Measurements from ENCODE around the gene CAMSAP1. TPM values are rescaled to one million over a fixed set of nuclear protein-coding genes. Genes with fewer than 3 reads are reported as not detected.

Gene CAMSAP1
- total RNA-seq, 1 experiment from 2014 or later: 16.7 TPM

DNA sequence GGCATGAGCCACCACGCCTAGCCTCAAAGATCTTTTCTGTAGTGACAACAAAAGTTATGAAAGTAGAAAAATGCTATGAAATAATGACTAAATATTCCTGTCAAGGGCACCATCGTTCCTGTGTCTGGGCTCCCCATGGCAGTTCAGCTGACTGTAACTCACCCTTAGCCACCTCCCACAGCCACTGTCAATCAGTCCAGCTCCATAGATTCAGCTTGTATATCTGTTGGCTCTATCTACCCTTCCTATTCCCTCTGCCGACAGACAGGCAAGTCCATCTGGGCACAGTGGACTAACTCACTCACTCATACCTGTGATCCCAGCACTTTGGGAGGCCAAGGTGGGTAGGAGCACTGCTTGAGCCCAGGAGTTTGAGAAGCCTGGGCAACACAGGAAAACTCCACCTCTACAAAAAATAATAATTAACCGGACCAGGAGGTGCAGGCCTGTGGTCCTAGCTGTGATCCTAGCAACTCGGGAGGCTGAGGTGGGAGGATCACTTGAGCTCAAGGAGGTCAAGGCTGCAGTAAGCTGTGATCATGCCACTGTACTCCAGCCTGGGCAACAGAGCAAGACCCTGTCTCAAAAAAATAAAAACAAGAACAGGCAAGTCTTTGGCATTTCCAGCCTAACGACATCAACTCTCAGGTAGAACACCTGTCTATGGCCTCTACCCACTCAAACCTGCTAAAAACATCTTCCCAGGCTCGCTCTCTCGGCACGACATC lies 6.2 kb downstream of the CAMSAP1 start:
- DNase-seq: no peak
- ChIA-PET CTCF (no interaction called here), POLR2A (ENCODE audit: unreplicated experiment) (no interaction called here)
- Histone ChIP-seq H3F3A (ENCODE audit: insufficient read depth, low read depth) (peaks cover 12% of the 10 kb centered on the region; the same call in 1 of the 2 replicates), H3K27me3 (ENCODE audit: insufficient read depth, low read depth) (no peaks in the 10 kb centered on the region), H3K27ac (no peak overlapping the region), H3K4me1 (replicated peaks; ENCODE audit: insufficient read depth) (0 out of 2 replicates have a peak, but pooled peaks cover 6% of the 10 kb centered on the region), H3K4me3 (no peak overlapping the region), H3K9me3 (ENCODE audit: insufficient read depth, low read depth) (no peaks in the 10 kb centered on the region), H2AFZ (no peak overlapping the region), H3K4me2 (no peak overlapping the region), H3K79me2 (ENCODE audit: low read depth) (peaks cover 30% of the 10 kb centered on the region), H3K9me2 (ENCODE audit: insufficient read depth) (no peaks in the 10 kb centered on the region), H4K20me1 (ENCODE audit: insufficient read depth) (no peaks in the 10 kb centered on the region), H3K36me3 (ENCODE audit: low read depth) (no peaks in the 10 kb centered on the region)
- BruUV-seq (replicated peaks): no TSS peak
- intact Hi-C loops (cut with micrococcal nuclease; ENCODE audit: unreplicated experiment): no loop called here
- TF ChIP-seq, protein P1, sequence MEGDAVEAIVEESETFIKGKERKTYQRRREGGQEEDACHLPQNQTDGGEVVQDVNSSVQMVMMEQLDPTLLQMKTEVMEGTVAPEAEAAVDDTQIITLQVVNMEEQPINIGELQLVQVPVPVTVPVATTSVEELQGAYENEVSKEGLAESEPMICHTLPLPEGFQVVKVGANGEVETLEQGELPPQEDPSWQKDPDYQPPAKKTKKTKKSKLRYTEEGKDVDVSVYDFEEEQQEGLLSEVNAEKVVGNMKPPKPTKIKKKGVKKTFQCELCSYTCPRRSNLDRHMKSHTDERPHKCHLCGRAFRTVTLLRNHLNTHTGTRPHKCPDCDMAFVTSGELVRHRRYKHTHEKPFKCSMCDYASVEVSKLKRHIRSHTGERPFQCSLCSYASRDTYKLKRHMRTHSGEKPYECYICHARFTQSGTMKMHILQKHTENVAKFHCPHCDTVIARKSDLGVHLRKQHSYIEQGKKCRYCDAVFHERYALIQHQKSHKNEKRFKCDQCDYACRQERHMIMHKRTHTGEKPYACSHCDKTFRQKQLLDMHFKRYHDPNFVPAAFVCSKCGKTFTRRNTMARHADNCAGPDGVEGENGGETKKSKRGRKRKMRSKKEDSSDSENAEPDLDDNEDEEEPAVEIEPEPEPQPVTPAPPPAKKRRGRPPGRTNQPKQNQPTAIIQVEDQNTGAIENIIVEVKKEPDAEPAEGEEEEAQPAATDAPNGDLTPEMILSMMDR (conservative IDR thresholded peaks at IDR 0.05): no peak
- TF ChIP-seq EZH2 (IDR thresholded peaks at IDR 0.05; ENCODE audit: low read depth): no peak

DNA sequence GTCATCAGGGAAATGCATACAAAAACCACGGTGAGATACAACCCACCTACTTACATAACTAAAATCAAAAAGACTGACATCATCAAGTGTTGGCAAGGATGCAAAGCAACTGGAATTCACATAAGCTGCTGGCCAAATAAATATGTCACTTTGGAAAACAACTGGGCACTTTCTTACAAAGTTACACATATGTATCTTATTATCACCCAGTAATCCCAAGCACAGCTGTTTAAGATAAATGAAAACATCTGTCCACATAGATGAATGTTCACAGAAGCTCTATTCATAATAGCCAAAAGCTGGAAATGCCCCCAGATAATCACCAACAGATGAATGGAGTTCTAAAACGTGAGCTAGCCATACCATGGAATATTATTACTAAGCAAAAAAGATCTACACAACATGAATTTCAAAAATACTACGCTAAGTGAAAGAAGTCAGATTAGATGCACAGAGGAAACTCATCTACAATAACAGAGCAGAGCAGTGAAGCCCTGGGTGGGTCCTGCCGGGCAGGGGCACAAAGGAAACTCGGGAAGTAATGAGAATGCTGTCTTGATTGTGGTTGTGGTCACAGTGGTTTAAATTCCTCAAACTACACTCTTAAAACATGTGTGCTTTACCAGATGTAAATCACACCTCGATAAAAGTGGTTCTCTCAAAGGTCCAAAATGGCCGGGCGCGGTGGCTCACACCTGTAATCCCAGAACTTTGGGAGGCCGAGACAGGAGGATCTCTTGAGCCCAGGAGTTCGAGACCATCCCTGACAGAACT lies 8.5 kb downstream of the CAMSAP1 start:
- TF ChIP-seq EZH2 (IDR thresholded peaks at IDR 0.05; ENCODE audit: low read depth): no peak
- TF ChIP-seq, protein P1 (conservative IDR thresholded peaks at IDR 0.05): no peak
- no peak overlapping the region for H2AFZ ChIP-seq
- H3K4me2 ChIP-seq: no peak overlapping the region
- CTCF ChIA-PET: no interaction called here
- no peak for DNase-seq
- H3K4me1 ChIP-seq (replicated peaks; ENCODE audit: insufficient read depth): no peaks in the 10 kb centered on the region
- no peaks in the 10 kb centered on the region for H3F3A ChIP-seq (ENCODE audit: insufficient read depth, low read depth)
- BruUV-seq (replicated peaks): no TSS peak
- no peaks in the 10 kb centered on the region for H3K9me3 ChIP-seq (ENCODE audit: insufficient read depth, low read depth)
- intact Hi-C loops (cut with micrococcal nuclease; ENCODE audit: unreplicated experiment): no loop called here
- H3K36me3 ChIP-seq (ENCODE audit: low read depth): no peaks in the 10 kb centered on the region
- no peaks in the 10 kb centered on the region for H3K9me2 ChIP-seq (ENCODE audit: insufficient read depth)
- no peaks in the 10 kb centered on the region for H3K27me3 ChIP-seq (ENCODE audit: insufficient read depth, low read depth)
- H3K79me2 ChIP-seq (ENCODE audit: low read depth): peaks cover 27% of the 10 kb centered on the region
- H3K27ac ChIP-seq: no peak overlapping the region
- no peak overlapping the region for H3K4me3 ChIP-seq
- POLR2A ChIA-PET (ENCODE audit: unreplicated experiment): no interaction called here
- no peaks in the 10 kb centered on the region for H4K20me1 ChIP-seq (ENCODE audit: insufficient read depth)

DNA sequence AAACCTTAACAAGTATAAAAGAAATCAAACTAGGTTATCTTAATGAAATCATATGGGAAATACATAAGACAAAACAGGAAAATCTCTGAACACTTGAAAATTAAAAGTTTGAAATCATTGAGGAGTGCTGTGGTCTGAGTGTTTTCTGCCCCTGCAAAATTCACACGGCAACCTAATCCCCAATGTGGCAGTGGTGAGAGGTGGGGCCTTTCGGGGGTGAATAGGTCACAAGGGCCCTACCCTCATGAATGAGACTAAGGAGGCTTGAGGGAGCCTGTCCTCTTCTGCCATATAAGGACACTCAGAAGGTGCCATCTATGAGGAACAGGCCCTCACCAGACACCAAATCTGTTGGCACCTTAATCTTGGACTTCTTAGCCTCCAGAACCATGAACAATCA lies 10.7 kb downstream of the CAMSAP1 start:
- DNase-seq: no peak
- Histone ChIP-seq H3K36me3 (ENCODE audit: low read depth) (no peaks in the 10 kb centered on the region), H2AFZ (no peak overlapping the region), H3K9me2 (ENCODE audit: insufficient read depth) (no peaks in the 10 kb centered on the region), H3F3A (ENCODE audit: insufficient read depth, low read depth) (no peaks in the 10 kb centered on the region), H3K9me3 (ENCODE audit: insufficient read depth, low read depth) (no peaks in the 10 kb centered on the region), H3K79me2 (ENCODE audit: low read depth) (0 out of 2 replicates have a peak, but pooled peaks cover 6% of the 10 kb centered on the region), H3K4me3 (no peak overlapping the region), H3K27me3 (ENCODE audit: insufficient read depth, low read depth) (no peaks in the 10 kb centered on the region), H4K20me1 (ENCODE audit: insufficient read depth) (no peaks in the 10 kb centered on the region), H3K27ac (no peak overlapping the region), H3K4me2 (no peak overlapping the region), H3K4me1 (replicated peaks; ENCODE audit: insufficient read depth) (no peaks in the 10 kb centered on the region)
- POLR2A ChIA-PET (ENCODE audit: unreplicated experiment): no interaction called here
- CTCF ChIA-PET: no interaction called here
- TF ChIP-seq EZH2 (IDR thresholded peaks at IDR 0.05; ENCODE audit: low read depth): no peak
- TF ChIP-seq, protein P1 (conservative IDR thresholded peaks at IDR 0.05): no peak
- BruUV-seq (replicated peaks): no TSS peak
- intact Hi-C loops (cut with micrococcal nuclease; ENCODE audit: unreplicated experiment): no loop called here

All from PC-9 (cell line).